Adrenal gland (tissue), 5 donors: ENCODE measurements around the gene VPS54.

Experiments
- CTCF ChIP-seq, 6 experiments: fragments of 450-650 bp in 4 of 6; fragments of 200-600 bp in 2 of 6; sonication (generic) in 1 of 6; IDR thresholded peaks; 1 replicate in 5 of 6; 2 replicates in 1 of 6; pipeline versions ENCODE4 v1.5.1 to v1.8.0; 2016 to 2021; ENCODE audit warnings: antibody characterized with exemption in 6 of 6, mild to moderate bottlenecking in 2 of 6, moderate library complexity in 1 of 6
- POLR2A ChIP-seq, 2 donors: fragments of 450-650 bp; IDR thresholded peaks; one replicate each; pipeline ENCODE4 v1.6.1; 2017; ENCODE audit warnings: antibody characterized with exemption in 2 of 2, mild to moderate bottlenecking in 2 of 2, moderate library complexity in 1 of 2
- donor health status: DM: no; HTN: no; CAD: no.

- TF ChIP-seq CTCF (IDR thresholded peaks at IDR 0.05) = no peak
- no peak for TF ChIP-seq POLR2A (IDR thresholded peaks at IDR 0.05)
Measured at GRCh38 chr2:63983986-63984605, 35.1 kb downstream of the VPS54 start.
